Activated CD4-positive, alpha-beta T cell treated with anti-CD3 and anti-CD28 coated beads, Interleukin-2, Interleukin-6, amounts not matched to agents 100 ng/mL and 50 ng/mL, durations not matched to agents 16 hours and 8 hours (primary cell): ENCODE measurements around the gene SCARB1.

Experiments used
- DNase-seq: peaks from one replicate; pipeline ENCODE4 v3.0.0-alpha.2; 2020

The SCARB1 gene

DNA sequence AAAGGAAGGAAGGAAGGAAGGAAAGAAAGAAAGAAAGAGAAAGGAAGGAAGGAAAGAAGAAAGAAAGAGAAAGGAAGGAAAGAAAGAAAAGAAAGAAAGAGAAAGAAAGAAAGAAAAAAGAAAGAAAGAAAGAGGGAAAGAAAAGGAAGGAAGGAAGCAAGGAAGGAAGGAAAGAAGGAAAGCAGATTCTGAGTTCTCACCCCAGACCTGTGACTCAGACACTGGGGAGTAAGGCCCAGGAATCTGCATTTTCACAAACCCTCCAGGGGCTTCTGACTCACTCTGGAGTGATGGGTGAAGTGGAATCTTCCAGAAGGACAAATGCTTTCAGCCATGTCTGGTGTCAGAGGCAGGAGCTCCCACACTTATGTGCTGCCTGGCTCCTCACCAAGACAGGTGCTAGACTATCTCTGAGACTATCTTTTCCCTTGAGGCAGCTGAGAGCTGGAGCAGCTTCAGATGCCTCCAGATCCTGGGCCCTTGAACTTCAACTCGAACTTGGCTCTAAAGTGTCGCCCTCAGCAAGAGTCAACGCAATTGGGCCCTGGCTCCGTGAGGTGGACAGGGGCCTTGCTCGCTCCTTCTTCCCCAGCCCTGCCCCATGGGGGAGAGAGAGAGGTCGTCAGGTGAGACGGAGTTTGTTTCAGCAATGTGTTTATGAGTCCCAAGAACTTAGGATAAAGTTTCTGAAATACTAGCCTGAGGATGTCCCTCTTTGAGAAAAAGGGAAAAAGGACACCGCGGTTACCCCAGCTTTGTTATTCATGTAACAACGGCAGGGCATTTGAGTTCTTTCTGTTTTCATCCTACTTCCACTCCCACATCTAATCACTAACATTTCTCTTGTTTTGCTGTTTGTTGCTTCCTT is 19.8 kb upstream of the SCARB1 start:
- DNase-seq = no peak

DNA sequence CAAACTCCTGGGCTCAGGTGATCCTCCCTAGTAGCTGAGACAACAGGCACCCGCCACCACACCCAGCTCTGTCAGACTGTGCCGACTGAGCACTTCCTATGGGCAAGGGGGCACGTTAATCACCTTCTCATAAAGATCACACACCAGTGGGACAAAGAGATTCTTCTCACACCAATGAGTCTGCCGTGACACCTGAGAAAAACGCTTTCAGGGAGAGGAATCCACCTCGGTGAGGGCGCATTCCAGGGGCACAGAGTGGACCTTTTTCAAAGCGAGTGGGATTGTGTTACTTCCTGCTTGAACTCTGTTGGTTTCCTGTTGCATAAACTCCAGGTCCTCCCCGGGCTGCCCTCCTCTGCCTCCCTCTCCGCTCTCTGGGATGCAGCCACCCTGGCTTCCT is 17.5 kb upstream of the SCARB1 start:
- no peak for DNase-seq

DNA sequence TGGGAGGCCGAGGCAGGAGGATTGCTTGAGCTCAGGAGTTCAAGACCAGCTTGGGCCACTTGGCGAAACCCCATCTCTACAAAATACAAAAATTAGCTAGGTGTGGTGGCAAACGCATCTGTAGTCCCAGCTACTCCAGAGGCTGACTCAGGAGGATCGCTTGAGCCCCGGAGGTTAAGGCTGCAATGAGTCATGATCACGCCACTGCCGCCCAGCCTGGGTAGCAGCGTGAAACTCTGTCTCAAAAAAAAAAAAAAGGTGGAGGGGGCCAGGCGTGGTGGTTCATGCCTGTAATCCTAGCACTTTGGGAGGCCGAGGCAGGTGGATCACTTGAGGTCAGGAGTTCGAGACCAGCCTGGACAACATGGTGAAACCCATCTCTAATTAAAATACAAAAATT is 16.7 kb upstream of the SCARB1 start:
- DNase-seq = peak; percentile 26

DNA sequence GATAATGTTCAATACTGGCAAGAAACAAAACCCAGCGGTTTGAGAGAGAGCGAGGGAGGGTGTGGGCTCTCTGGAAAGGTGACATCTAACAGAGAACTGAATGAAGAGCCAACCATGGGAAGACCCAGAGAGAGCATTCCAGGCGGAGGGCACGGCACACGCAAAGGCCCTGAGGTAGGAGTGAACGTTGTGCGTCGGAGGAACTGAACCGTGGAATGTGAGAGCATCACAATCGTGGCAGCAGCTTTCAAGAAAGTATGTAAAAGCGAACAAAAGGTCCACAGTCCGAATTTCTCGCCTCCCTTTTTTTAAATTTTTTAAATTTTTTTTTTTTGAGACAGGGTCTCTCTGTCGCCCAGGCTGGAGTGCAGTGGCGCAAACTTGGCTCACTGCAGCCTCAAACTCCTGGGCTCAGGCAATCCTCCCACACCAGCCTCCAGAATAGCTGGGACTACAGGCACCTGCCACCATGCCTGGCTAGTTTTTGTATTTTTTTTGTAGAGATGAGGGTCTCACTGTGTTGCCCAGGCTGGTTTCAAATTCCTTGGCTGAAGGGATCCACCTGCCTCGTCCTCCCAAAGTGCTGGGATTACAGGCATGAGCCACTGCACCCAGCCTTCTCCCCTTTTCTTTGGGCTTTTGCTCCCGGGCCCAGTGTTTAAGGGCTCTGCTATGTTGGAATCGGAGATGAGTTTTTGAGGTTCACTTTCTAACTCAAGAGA is 15.3 kb upstream of the SCARB1 start:
- DNase-seq = no peak

DNA sequence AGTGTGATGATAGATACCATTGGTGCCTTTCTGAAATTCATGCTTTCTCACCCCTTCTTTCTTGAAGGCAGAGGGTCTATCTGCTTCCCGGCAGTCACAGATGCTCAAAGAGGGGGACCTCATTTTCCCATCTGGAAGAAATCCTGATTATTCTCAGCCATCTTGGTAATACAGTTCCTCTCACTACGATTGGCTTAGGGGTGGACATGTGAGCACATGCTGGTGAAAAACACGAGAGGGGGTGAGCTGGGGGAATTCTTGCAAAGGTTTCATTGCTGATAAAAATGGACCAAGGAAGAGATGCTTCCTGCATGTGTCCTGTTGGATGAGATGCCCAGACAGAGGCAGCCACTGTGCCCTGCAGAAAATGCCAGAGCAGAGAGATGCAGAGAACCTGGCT is 13.8 kb upstream of the SCARB1 start:
- no peak for DNase-seq

DNA sequence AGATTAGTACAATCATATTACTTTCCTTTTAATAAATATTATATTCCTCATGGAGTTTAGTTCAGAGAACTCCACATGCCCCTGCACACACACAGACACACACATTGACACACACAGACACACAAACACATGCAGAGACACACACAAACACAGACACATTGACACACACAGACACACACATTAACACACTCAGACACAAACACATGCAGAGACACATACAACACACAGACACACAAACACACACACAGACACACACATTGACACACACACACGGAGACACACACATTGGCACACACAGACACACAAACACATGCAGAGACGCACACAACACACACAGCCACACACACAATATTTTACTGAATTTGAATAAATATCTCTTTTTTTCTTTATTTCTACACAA is 12.5 kb upstream of the SCARB1 start:
- no peak for DNase-seq

DNA sequence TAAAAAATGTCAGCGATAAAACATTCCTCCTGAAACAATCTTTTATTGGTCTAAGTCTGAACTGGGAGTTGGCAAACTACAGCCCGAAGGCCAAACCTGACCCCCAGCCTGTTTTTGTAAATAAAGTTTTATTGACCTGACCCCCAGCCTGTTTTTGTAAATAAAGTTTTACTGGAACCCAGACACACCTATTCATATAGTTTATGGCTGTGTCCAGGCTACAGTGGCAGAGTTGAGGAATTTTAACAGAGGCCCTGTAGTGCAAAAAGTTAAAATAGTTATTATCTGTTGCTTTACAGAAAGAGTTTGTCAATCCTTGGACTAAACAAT is 12.1 kb upstream of the SCARB1 start:
- no peak for DNase-seq

DNA sequence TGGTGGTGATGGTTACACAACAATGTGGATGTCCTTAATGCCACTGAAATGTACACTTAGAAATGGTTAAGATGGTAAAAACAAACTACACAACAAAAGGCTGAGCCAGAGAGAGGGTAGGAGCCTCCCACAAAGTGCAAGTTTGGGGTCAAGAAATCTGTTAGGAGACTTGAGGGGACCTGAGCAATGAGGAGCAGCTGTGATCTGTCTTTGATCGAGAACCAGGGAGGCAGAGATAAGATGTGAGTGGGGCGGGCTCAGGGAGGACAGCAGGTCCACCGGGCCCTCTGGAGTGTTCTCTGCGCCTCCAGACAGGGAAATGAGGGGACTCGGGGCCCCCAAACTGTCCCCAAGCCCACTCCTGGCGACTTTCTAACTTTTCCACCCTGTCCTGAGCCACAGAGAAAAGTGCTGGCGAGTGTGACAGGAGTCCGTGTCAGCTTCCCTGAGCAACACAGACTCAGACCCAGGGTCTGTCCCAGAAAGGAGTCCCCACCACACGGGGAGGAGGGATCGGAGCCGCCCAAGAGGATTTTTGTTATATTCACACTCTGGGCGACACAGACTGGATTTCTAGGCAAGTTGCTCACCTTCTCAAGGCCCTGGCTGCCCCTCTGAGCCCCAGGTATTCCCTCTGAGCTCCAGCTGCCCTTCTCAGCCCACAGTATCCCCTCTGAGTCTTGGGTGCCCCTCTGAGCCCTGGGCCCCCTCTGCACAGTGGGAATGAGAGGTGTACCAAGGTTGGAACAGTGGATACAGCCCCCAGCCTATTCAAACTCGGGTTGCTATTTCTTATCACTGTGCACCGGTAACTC is 11.5 kb upstream of the SCARB1 start:
- no peak for DNase-seq

DNA sequence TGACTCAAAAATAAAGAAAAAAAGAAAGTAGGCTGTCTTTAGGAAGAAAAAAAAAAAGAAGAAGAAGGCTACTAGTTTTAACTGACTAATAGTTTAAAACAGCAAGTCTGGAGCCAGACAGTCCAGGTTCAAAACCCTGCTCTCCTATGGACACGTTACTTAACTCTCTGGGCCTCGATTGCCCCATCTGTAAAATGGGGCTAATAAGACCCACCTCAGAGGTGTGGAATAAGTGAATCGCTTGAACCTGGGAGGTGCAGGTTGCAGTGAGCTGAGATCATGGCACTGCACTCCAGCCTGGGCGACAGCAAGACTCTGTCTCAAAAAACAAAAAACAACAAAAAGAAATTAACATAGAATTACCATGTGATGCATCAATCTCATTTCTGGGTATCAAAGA is 10.5 kb upstream of the SCARB1 start:
- no peak for DNase-seq

DNA sequence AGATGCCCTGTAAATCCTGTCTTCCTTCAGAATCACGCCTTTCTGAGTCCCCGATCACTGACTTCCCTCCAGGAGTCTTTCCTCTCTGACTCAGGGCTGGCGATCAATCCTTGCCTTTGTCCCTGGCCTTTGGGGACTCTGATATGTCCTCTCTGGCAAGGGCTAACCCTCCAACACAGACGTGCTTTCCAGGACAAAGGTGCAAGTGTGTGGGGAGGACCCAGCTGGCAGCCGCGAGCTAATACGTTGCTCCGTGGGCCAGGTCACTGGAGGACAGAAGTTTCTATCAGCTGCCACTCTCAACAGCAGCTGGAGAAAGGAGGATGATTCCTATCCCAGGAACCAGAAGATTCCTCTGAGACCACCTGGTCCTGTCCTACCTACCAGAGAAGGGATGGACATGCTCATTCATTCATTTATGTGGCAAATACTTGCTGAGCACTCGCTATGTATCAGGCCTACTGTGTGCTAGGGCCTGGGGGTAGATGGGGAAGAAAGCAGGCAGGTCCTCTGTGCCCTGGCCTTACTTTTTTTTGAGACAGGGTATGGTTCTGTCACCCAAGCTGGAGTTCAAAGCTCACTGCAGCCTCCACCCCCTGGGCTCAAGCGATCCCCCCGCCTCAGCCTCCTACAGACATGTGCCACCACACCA is 8.5 kb upstream of the SCARB1 start:
- DNase-seq = no peak

DNA sequence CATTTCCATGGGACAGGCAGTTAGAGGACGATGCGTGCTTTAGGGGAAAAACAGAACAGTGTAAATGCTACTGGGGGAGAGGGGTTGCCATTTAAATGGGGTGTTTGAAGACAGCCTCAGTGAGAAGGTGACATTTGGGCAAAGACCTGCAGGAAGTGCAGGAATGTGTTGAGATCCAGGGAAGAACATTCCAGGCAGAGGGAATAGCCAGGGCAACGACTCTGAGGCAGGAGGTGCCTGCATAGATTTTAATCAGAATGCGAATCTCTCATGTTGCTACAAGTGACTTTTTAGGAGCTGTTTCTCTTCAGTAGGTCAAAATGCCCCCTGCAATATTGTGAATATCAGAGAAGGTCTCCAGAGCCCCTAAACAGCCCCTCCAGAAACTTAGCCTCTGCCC is 7.6 kb upstream of the SCARB1 start:
- DNase-seq = no peak

DNA sequence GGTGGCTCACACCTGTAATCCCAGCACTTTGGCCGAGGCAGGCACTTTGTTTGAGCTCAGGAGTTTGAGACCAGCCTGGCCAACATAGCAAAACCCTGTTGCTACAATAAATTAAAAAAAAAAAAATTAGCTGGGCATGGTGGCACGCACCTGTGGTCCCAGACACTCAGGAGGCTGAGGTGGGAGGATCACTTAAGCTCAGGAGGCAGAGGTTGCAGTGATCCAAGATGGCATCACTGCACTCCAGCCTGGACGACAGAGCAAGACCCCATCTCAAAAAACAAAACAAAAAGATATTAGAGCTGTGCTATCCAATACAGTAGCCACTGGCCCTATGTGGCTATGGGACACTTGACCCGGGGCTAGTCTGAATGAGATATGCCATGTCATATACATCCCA is 6.9 kb upstream of the SCARB1 start:
- DNase-seq = no peak

DNA sequence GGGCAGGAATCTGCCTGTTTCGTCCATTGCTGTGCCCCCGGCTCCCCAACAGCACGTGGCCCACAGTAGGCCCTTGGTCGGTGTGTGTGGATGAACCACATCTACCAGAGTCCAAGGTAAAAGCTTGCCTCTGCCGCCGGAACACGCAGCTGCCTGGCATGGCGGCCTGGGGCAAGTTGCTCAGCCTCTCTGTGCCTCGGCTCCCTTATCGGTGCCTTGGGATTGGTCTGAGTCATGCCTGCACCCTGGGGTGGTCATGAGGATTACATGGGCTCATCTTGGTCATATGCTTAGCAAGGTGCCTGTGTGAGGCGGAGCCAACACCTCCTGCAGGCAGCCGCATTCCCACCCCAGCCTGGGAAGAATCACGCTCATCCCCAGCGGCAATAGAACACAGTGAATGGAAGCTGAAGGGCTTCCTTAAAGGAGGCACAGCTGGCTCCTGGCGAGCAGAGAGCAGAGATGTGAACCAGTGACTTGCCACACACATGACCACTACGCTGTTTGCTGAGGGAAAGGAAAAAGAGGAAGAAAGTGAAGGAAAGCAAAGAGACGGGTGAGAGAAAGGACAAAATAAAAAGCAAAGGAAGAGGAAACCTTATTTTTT is 5.5 kb upstream of the SCARB1 start:
- DNase-seq = no peak

DNA sequence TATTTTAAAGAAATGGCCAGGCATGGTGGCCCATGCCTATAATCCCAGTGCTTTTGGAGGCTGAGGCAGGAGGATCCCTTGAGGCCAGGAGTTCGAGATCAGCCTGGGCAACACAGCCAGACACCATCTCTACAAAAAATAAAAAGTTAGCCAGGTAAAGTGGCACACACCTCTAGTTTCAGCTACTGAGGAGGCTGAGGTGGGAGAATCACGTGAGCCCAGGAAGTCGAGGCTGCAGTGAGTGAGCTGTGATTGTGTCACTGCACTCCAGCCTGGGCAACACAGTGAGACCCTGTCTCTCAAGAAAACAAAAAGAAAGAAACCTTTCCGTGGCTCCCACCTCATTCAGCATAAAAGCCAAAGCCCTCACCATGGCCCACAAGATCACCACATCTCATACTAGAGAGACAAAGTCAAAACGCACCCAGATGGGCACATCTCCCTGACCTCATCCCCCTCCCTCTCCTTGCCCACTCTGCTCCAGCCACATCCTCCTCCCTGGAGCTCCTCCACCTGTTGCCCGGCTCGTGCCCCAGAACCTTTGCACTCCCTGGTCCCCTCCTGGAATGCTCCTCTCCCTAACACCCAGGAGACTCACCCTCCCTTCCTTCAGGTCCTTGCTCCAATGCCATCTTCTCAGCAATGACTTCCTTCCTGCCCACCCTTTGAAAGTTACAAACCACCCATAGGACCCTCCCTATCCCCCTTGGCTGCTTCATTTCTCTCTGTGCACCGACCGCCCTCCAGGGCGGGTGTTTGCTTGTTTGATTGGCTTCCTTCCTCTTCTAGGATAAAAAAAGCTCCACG is 4.8 kb upstream of the SCARB1 start:
- DNase-seq = no peak

DNA sequence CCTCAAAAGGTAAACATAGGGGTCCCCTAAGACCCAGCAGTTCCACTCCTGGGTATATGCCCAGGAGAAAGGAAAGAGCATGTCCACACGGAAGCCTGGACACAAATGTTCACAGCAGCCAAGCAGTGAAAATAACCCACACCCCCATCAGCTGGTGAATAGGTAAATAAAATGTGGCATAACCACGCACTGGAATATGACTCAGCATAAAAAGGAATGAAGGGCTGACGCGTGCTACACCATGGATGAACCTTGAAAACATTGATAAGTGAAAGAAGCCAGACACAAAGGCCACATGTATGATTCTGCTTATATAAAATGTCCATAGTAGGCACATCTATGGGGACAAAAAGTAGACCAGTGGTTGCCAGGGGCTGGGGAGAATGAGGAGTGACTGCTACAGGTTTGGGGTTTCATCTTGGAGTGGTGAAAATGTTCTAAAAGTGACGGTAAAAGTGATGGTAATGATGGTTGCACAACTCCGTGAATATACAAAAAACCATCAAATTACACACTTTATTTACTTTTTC is 3.8 kb upstream of the SCARB1 start:
- DNase-seq = no peak

DNA sequence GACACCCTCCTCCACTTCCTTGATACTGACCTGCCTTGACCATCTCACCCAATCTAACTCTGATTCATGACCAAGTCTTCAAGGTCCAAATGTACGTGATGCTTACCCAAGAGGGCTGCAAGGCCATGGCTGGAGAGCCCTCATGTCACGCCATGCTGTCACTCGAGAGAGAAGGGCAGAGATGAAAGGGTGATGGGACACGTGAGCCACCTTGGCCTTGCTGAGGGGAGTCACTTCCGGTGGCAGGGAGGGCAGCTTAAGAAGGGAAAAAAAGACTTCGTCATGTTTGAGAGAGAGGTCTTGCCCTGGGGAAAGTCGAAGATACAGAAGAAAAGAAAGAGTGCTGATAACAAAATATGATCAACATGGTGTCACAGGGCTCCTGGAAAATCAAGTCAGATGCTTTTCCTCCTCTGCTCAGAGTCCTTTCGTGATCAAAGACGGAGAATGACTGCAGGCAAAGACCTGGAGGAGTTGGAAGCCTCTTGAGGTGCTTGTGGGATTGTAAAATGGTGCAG is 3.3 kb upstream of the SCARB1 start:
- DNase-seq = no peak

DNA sequence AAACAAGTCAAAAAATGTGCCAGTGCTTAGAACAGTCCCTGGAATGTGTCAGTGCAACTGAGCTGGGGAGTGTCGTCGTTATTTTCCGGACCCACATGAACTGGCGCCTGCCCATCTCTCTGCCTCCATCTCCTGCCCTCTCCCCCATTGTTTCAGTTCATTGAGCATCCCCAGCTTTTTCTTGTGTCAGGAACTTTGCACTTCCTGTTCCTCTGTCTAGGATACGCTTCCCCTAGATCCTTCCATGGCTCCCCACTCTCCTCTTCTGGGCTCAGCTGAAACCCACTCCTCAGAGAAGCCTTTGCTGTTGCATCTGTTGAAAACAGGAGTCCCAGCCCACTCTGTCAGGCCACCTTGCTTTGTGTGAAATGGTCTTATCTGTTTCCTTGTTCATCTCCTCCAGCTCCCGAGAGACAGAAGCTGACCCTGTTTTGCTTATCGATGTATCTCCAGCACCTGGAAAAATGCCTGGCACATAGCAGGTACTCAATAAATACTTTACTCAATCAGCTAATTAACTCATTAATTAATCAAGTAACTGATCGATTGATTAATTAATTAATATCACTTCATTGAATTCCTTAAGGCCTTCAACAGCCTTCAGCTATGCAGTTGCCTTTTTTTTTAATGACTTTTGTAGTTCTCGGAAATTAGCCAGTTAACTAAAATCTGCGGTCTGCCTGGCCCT is 2.7 kb upstream of the SCARB1 start:
- DNase-seq = no peak

DNA sequence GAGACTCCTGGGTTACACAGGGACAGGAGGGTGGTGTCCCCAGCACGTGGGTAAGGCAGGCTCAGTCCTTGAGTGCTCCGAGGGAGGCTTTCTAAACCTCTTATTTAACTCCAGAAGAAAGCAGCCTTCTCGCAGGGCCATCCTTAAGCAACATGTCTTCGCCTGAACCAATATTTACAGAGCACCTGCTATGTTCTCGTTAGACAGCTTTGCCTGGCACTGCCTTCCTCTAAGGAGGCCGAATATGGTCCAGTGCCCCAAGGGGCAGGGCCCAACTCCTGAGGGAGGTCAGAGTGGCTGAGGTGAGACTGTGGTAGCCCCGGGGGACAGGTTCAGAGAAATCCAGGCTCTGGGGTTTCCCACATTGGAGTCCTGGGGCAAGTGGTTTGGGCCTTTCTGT is 2.1 kb upstream of the SCARB1 start:
- DNase-seq = no peak

DNA sequence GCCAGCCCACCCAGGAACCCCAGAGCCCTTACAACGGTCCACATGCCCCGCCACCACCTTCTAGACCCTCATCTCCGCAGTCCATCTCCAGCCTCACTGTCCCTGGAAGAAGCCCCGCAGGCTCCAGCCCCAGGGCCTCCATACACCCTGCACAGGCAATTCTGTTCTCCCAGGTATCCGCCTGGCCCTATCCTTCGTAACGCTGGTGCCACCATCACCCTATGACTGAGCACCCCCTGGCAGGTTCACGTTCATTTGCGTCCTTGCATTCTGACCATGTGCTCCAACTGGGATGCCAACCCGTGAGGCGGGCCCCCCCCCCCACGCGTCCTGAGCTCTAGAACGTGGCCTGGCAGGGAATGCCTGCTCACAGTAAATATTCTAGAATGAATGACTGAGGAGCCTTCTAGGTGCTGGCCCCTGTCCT is 675 bp upstream of the SCARB1 start:
- DNase-seq = no peak

DNA sequence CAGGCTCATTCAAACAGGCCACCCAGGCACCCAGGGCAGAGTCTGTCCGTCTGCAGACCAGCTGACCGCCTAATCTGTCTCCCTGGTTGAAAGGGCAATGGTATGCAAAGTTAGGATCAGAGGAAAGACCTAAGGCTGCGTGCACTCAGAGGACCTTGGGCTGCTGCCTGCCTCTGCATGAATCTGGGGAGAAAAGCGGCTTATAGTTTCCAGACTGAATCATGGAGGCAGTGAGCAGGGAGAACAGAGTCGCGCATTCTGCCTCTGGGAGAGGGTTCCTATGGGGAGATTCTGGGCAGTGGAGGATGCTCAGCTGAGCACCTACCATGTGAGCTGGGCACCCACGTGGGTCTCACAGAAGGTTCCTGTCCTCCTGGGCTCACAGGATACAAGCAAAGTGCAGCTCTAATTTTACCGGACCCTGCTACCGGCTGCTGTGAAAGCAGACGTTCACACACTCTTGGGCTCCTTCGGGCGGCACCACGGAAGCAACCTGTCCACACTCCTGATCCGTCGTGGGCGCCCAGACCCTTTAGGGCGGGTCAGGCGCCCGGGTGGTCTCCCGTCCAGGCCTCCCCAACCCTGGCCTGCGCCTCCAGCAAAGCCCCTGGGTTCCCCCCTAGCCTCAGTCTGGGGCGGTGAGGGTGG is 772 bp downstream of the SCARB1 start:
- DNase-seq = peak; percentile 48
